ENCODE data around the gene MIS18BP1.
"Not testable (repeated sequence)": the region's sequence is repeated elsewhere in the genome, so short reads cannot be mapped to it uniquely, and the experiment has no call there.

Gene MIS18BP1

GRCh38 chr14:45238988-45239387, 14.0 kb downstream of the MIS18BP1 start:
- no peak overlapping the region for H3K27ac ChIP-seq (ENCODE audit: low read length)
- H3K4me1 ChIP-seq (ENCODE audit: insufficient read depth, low read length), result no peaks in the 10 kb centered on the region
- no peaks in the 10 kb centered on the region for H3K9me3 ChIP-seq (ENCODE audit: insufficient read depth, low read depth, low read length)
- no peak overlapping the region for H3K9ac ChIP-seq (ENCODE audit: low read depth, low read length)
- H3K27me3 ChIP-seq (ENCODE audit: insufficient read depth, low read length), result no peaks in the 10 kb centered on the region
- no peak overlapping the region for H3K4me3 ChIP-seq (ENCODE audit: low read length)
- H3K36me3 ChIP-seq (ENCODE audit: insufficient read depth, low read depth, low read length), result peaks cover 54% of the 10 kb centered on the region

GRCh38 chr14:45227566-45227965, 25.4 kb downstream of the MIS18BP1 start:
- H3K9ac ChIP-seq (ENCODE audit: low read depth, low read length), result no peak overlapping the region
- peaks cover 96% of the 10 kb centered on the region for H3K36me3 ChIP-seq (ENCODE audit: insufficient read depth, low read depth, low read length)
- peaks cover 6% of the 10 kb centered on the region for H3K4me1 ChIP-seq (ENCODE audit: insufficient read depth, low read length)
- no peak overlapping the region for H3K4me3 ChIP-seq (ENCODE audit: low read length)
- H3K9me3 ChIP-seq (ENCODE audit: insufficient read depth, low read depth, low read length), result no peaks in the 10 kb centered on the region
- no peak overlapping the region for H3K27ac ChIP-seq (ENCODE audit: low read length)
- H3K27me3 ChIP-seq (ENCODE audit: insufficient read depth, low read length), result no peaks in the 10 kb centered on the region

- H3K27ac ChIP-seq (ENCODE audit: low read length), result no peak overlapping the region
- no peaks in the 10 kb centered on the region for H3K4me1 ChIP-seq (ENCODE audit: insufficient read depth, low read length)
- no peak overlapping the region for H3K4me3 ChIP-seq (ENCODE audit: low read length)
- peaks cover 83% of the 10 kb centered on the region for H3K36me3 ChIP-seq (ENCODE audit: insufficient read depth, low read depth, low read length)
- no peak overlapping the region for H3K9ac ChIP-seq (ENCODE audit: low read depth, low read length)
- no peaks in the 10 kb centered on the region for H3K27me3 ChIP-seq (ENCODE audit: insufficient read depth, low read length)
- H3K9me3 ChIP-seq (ENCODE audit: insufficient read depth, low read depth, low read length), result no peaks in the 10 kb centered on the region
These were observed 30.3 kb downstream of the MIS18BP1 start for GRCh38 chr14:45222485-45223262.

- peaks cover 88% of the 10 kb centered on the region for H3K36me3 ChIP-seq (ENCODE audit: insufficient read depth, low read depth, low read length)
- H3K4me3 ChIP-seq (ENCODE audit: low read length); H3K4me1 ChIP-seq (ENCODE audit: insufficient read depth, low read length); H3K9ac ChIP-seq (ENCODE audit: low read depth, low read length); H3K27ac ChIP-seq (ENCODE audit: low read length); H3K27me3 ChIP-seq (ENCODE audit: insufficient read depth, low read length); H3K9me3 ChIP-seq (ENCODE audit: insufficient read depth, low read depth, low read length): not testable (repeated sequence)
These were observed 38.7 kb downstream of the MIS18BP1 start for GRCh38 chr14:45214341-45214740.

GRCh38 chr14:45213716-45214115, 39.3 kb downstream of the MIS18BP1 start:
- not testable (repeated sequence) for H3K27ac ChIP-seq (ENCODE audit: low read length); H3K9me3 ChIP-seq (ENCODE audit: insufficient read depth, low read depth, low read length); H3K4me1 ChIP-seq (ENCODE audit: insufficient read depth, low read length); H3K4me3 ChIP-seq (ENCODE audit: low read length); H3K27me3 ChIP-seq (ENCODE audit: insufficient read depth, low read length); H3K9ac ChIP-seq (ENCODE audit: low read depth, low read length)
- peaks cover 86% of the 10 kb centered on the region for H3K36me3 ChIP-seq (ENCODE audit: insufficient read depth, low read depth, low read length)

GRCh38 chr14:45212231-45212630, 40.8 kb downstream of the MIS18BP1 start:
- H3K4me3 ChIP-seq (ENCODE audit: low read length), result no peak overlapping the region
- H3K4me1 ChIP-seq (ENCODE audit: insufficient read depth, low read length), result peaks cover 8% of the 10 kb centered on the region
- no peaks in the 10 kb centered on the region for H3K27me3 ChIP-seq (ENCODE audit: insufficient read depth, low read length)
- H3K27ac ChIP-seq (ENCODE audit: low read length), result no peak overlapping the region
- H3K36me3 ChIP-seq (ENCODE audit: insufficient read depth, low read depth, low read length), result peaks cover 78% of the 10 kb centered on the region
- H3K9me3 ChIP-seq (ENCODE audit: insufficient read depth, low read depth, low read length), result no peaks in the 10 kb centered on the region
- H3K9ac ChIP-seq (ENCODE audit: low read depth, low read length), result no peak overlapping the region

DNA sequence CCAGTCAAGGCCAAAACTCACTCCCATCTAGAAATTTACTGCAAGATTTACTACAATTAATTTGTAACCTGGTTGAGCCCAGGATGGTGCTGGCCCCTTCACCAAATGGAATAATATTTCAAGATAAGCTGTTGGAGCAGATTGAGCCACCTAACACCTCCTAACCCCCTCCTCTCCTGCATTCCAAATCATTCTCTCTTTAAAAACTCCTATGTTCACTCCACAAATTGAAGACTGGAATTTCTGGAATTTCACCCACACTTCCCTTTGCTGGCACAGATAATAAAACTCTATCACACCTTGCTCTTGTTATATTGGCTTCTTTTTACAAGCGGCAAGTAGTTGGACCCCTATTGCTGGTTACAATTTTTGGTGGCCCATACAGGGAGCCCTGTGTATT, 41.7 kb downstream of the MIS18BP1 start:
- H3K27me3 ChIP-seq (ENCODE audit: insufficient read depth, low read length), result no peaks in the 10 kb centered on the region
- H3K36me3 ChIP-seq (ENCODE audit: insufficient read depth, low read depth, low read length), result peaks cover 78% of the 10 kb centered on the region
- H3K27ac ChIP-seq (ENCODE audit: low read length), result no peak overlapping the region
- no peaks in the 10 kb centered on the region for H3K9me3 ChIP-seq (ENCODE audit: insufficient read depth, low read depth, low read length)
- peaks cover 8% of the 10 kb centered on the region for H3K4me1 ChIP-seq (ENCODE audit: insufficient read depth, low read length)
- H3K4me3 ChIP-seq (ENCODE audit: low read length), result no peak overlapping the region
- no peak overlapping the region for H3K9ac ChIP-seq (ENCODE audit: low read depth, low read length)

GRCh38 chr14:45210159-45210558, 42.8 kb downstream of the MIS18BP1 start:
- Histone ChIP-seq H3K4me3 (ENCODE audit: low read length) (no peak overlapping the region), H3K9me3 (ENCODE audit: insufficient read depth, low read depth, low read length) (no peaks in the 10 kb centered on the region), H3K36me3 (ENCODE audit: insufficient read depth, low read depth, low read length) (peaks cover 79% of the 10 kb centered on the region), H3K4me1 (ENCODE audit: insufficient read depth, low read length) (peaks cover 8% of the 10 kb centered on the region), H3K9ac (ENCODE audit: low read depth, low read length) (no peak overlapping the region), H3K27ac (ENCODE audit: low read length) (no peak overlapping the region), H3K27me3 (ENCODE audit: insufficient read depth, low read length) (no peaks in the 10 kb centered on the region)

DNA sequence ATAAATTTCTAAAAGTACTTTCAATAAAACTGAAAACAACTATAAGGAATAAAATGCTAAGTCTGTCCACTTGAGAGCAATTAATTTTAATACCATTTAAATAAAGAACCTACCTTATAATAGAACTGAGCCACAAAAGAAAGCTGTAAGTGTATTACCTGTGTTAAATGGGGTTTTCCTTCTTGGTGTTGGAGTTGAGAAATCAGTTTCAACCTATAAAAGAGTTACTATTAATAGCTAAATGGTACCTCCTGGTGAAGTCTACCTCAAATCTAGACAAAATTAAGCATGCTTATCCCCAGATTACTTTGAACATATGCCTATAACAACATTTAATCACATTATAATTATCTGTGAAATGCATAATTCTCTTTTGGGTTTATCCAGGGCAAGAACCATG, 48.8 kb downstream of the MIS18BP1 start:
- Histone ChIP-seq H3K4me3 (ENCODE audit: low read length) (no peak overlapping the region), H3K4me1 (ENCODE audit: insufficient read depth, low read length) (no peaks in the 10 kb centered on the region), H3K27ac (ENCODE audit: low read length) (no peak overlapping the region), H3K9ac (ENCODE audit: low read depth, low read length) (no peak overlapping the region), H3K9me3 (ENCODE audit: insufficient read depth, low read depth, low read length) (no peaks in the 10 kb centered on the region), H3K27me3 (ENCODE audit: insufficient read depth, low read length) (no peaks in the 10 kb centered on the region), H3K36me3 (ENCODE audit: insufficient read depth, low read depth, low read length) (peaks cover 73% of the 10 kb centered on the region)

DNA sequence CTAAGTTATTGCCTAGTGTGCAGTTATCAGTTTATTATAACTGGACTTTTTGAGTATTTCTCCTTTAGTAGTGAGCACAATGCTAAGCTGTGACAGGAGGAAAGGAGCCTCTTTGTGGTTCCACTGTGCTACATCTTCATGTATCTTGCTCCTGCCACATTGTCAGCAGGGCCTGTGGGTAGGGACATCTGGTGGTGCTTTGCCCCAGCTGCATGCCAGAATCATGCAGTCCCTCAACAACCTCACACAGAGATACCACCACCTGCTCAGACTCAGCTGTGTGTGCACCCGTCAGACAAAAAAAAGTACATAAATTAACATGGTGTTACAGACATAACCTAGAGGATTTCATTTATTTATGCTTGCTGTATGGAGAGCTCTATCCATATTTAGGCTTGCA, 51.1 kb downstream of the MIS18BP1 start:
- H3K4me1 ChIP-seq (ENCODE audit: insufficient read depth, low read length), result no peaks in the 10 kb centered on the region
- H3K36me3 ChIP-seq (ENCODE audit: insufficient read depth, low read depth, low read length), result peaks cover 63% of the 10 kb centered on the region
- H3K4me3 ChIP-seq (ENCODE audit: low read length), result no peak overlapping the region
- no peak overlapping the region for H3K27ac ChIP-seq (ENCODE audit: low read length)
- no peak overlapping the region for H3K9ac ChIP-seq (ENCODE audit: low read depth, low read length)
- no peaks in the 10 kb centered on the region for H3K27me3 ChIP-seq (ENCODE audit: insufficient read depth, low read length)
- no peaks in the 10 kb centered on the region for H3K9me3 ChIP-seq (ENCODE audit: insufficient read depth, low read depth, low read length)

DNA sequence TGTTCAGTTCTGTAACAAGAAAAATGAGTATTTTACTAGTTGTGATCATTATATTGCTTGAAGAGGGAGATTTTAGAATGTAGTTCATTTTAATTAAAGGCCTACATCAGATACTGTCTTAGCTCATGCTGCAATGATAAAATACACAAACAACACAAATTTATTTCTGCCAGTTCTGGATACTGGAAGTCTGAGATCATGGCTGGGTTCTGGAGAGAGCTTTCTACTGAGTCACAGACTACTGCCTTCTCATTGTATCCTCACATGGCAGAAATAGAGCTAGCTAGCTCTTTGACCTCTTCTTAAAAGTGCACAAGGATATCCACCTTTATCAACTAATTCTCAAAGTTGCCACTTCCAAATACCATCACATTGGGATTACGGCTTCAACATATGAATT, 53.8 kb downstream of the MIS18BP1 start:
- Histone ChIP-seq H3K27ac (ENCODE audit: low read length) (no peak overlapping the region), H3K4me3 (ENCODE audit: low read length) (no peak overlapping the region), H3K9me3 (ENCODE audit: insufficient read depth, low read depth, low read length) (no peaks in the 10 kb centered on the region), H3K9ac (ENCODE audit: low read depth, low read length) (no peak overlapping the region), H3K36me3 (ENCODE audit: insufficient read depth, low read depth, low read length) (peaks cover 40% of the 10 kb centered on the region), H3K4me1 (ENCODE audit: insufficient read depth, low read length) (no peaks in the 10 kb centered on the region), H3K27me3 (ENCODE audit: insufficient read depth, low read length) (no peaks in the 10 kb centered on the region)

DNA sequence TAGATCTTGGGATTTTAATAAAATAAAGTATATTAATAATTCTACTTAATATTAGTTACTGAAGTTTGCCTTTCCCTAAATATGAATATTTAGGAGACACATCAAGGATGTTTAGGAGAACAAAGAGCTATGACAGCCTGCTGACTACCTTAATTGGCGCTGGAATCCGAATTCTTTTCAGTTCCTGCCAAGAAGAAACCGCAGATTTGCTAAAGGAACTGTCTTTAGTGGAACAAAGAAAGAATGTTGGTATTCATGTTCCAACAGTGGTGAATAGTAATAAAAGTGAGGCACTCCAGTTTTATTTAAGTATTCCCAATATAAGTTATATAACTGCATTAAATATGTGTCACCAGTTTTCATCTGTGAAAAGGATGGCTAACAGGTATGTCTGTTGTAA, 54.5 kb downstream of the MIS18BP1 start:
- H3K36me3 ChIP-seq (ENCODE audit: insufficient read depth, low read depth, low read length), result peaks cover 33% of the 10 kb centered on the region
- H3K4me3 ChIP-seq (ENCODE audit: low read length), result no peak overlapping the region
- H3K4me1 ChIP-seq (ENCODE audit: insufficient read depth, low read length), result no peaks in the 10 kb centered on the region
- no peaks in the 10 kb centered on the region for H3K9me3 ChIP-seq (ENCODE audit: insufficient read depth, low read depth, low read length)
- H3K27me3 ChIP-seq (ENCODE audit: insufficient read depth, low read length), result no peaks in the 10 kb centered on the region
- no peak overlapping the region for H3K27ac ChIP-seq (ENCODE audit: low read length)
- no peak overlapping the region for H3K9ac ChIP-seq (ENCODE audit: low read depth, low read length)
